Gastroesophageal sphincter (tissue), 4 donors: Measurements from ENCODE around the gene TMEM217. TPM values are rescaled to one million over a fixed set of nuclear protein-coding genes. Genes with fewer than 3 reads are reported as not detected.

ENCODE experiments used
- ATAC-seq: fragments of 150-250 bp; one replicate; pipeline ENCODE4 v1.9.1; 2016; ENCODE audit warnings: mild to moderate bottlenecking, moderate library complexity
- H3K27ac ChIP-seq, 4 donors: fragments of 200-600 bp; sonication (generic) in 3 of 4; 1 replicate in 3 of 4; 2 replicates in 1 of 4; pipeline ENCODE4 v1.5.1; 2016 to 2019
- H3K27me3 ChIP-seq: fragments of 200-600 bp; sonication (generic); one replicate; pipeline ENCODE4 v1.5.1; 2019
- H3K36me3 ChIP-seq, 2 donors: fragments of 200-600 bp; sonication (generic); one replicate each; pipeline ENCODE4 v1.5.1; 2019; ENCODE audit warnings: control low read depth in 1 of 2
- H3K4me1 ChIP-seq, 3 donors: fragments of 200-600 bp; sonication (generic); 1 replicate in 2 of 3; 2 replicates in 1 of 3; pipeline ENCODE4 v1.5.1; 2016 to 2019; ENCODE audit warnings: control low read depth in 2 of 3
- H3K4me3 ChIP-seq, 2 donors: fragments of 200-600 bp; sonication (generic); one replicate each; pipeline ENCODE4 v1.5.1; 2019; ENCODE audit warnings: mild to moderate bottlenecking in 1 of 2, moderate library complexity in 1 of 2
- H3K9me3 ChIP-seq, 3 donors: fragments of 200-600 bp; sonication (generic); one replicate each; pipeline ENCODE4 v1.5.1; 2017 to 2019; ENCODE audit warnings: control low read depth in 2 of 3
- EP300 ChIP-seq: sonication (generic); formaldehyde crosslinking; IDR thresholded peaks from one replicate; pipeline ENCODE4 v1.6.1; 2017; ENCODE audit warnings: antibody characterized with exemption, mild to moderate bottlenecking
- POLR2A ChIP-seq, 2 donors: fragments of 450-650 bp; IDR thresholded peaks; one replicate each; pipeline ENCODE4 v1.6.1; 2017; ENCODE audit warnings: antibody characterized with exemption in 2 of 2, mild to moderate bottlenecking in 2 of 2, moderate library complexity in 1 of 2
- POLR2AphosphoS5 ChIP-seq: sonication (generic); formaldehyde crosslinking; IDR thresholded peaks from one replicate; pipeline ENCODE4 v1.6.1; 2017; ENCODE audit warnings: antibody characterized with exemption
- WGBS, 2 donors: methylation state at CpG; one replicate each; pipeline ENCODE4 v1.1.5; 2018; ENCODE audit warnings: low coverage in 1 of 2; 5-methylcytosine and 5-hydroxymethylcytosine counted together
- total RNA-seq, 4 donors: library from RNA; depleted of rRNA; stranded (reverse); fragments of >200 nt; gene quantifications; one replicate each; pipeline ENCODE4 v1.1.0, GENCODE V29; 2016
- TF ChIP-seq, protein P1 (sequence below), 4 experiments: fragments of 200-600 bp in 2 of 4; fragments of 450-650 bp in 2 of 4; sonication (generic) in 1 of 4; IDR thresholded peaks; one replicate each; pipeline ENCODE4 v1.5.1; 2017 to 2019; ENCODE audit warnings: antibody characterized with exemption in 4 of 4, mild to moderate bottlenecking in 2 of 4, moderate library complexity in 2 of 4

The TMEM217 gene
- total RNA-seq, 4 donors from 2014 or later = 0.40 TPM; not detected in 3

DNA sequence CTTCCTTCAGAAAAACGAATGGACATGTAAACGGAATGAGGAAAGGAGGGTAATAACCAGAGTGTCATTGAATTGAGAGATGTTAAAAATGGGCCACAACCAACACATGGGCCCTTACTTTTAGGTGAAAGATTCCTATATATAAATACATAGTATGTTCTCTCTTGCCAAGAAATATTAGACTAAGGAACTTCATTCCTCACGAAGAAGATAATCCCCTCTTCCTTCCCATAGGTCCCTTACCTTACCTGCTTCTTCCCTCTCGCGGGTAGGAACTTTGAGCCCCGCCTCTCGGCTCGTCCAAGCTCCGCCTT lies 667 bp downstream of the TMEM217 start:
- TF ChIP-seq, protein P1, sequence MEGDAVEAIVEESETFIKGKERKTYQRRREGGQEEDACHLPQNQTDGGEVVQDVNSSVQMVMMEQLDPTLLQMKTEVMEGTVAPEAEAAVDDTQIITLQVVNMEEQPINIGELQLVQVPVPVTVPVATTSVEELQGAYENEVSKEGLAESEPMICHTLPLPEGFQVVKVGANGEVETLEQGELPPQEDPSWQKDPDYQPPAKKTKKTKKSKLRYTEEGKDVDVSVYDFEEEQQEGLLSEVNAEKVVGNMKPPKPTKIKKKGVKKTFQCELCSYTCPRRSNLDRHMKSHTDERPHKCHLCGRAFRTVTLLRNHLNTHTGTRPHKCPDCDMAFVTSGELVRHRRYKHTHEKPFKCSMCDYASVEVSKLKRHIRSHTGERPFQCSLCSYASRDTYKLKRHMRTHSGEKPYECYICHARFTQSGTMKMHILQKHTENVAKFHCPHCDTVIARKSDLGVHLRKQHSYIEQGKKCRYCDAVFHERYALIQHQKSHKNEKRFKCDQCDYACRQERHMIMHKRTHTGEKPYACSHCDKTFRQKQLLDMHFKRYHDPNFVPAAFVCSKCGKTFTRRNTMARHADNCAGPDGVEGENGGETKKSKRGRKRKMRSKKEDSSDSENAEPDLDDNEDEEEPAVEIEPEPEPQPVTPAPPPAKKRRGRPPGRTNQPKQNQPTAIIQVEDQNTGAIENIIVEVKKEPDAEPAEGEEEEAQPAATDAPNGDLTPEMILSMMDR (IDR thresholded peaks at IDR 0.05) = no peak
- TF ChIP-seq POLR2AphosphoS5 = no peak
- TF ChIP-seq POLR2A (IDR thresholded peaks at IDR 0.05) = no peak
- TF ChIP-seq EP300 = no peak
- Histone ChIP-seq H3K27me3 (peaks cover 4% of the 10 kb centered on the region), H3K4me1 (peaks cover 2 to 28% (median 7%) of the 10 kb centered on the region in 3 donors), H3K36me3 (no peaks in the 10 kb centered on the region), H3K27ac (peak overlapping the region in 2 of 4 donors; percentile 72 to 89), H3K4me3 (peak overlapping the region; percentile 8 to 60), H3K9me3 (no peaks in the 10 kb centered on the region)
- 0% methylated on average over 3 to 9 of the region's 9 CpGs for WGBS, 2 donors
- no peak for ATAC-seq

DNA sequence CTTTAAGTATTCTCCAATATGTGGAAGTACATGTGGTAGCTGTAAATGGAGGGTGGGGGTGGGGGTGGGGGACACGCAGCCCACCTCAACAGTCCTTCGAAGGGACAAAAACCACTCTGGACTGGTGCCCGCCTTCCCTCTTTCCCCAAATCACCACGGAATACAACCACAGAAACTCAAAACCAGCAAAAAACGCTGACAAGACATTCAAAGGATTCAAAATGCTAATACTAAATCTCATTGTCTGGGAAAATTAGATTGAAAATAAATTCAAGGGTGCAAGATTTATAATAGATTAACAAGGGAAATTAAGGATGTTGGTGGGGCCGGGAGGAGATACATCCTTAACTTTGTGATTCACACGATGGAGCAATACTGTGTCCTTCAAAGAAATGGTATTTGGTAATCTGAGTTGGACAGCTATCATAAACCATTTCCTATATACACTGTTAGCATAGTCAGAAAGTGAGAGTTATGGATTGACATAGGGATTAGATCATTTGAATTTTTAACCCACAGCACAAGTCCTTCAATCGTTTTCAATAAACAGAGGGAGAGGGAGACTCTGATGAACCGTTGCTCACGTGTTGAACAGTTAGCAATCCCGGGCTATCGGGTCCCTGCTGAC lies 1.1 kb downstream of the TMEM217 start:
- TF ChIP-seq, protein P1 (IDR thresholded peaks at IDR 0.05) = no peak
- TF ChIP-seq POLR2A (IDR thresholded peaks at IDR 0.05) (no peak), POLR2AphosphoS5 (no peak), EP300 (no peak)
- Histone ChIP-seq H3K27ac (peak overlapping the region in 1 of 4 donors; percentile 89), H3K4me1 (peaks cover 2 to 28% (median 7%) of the 10 kb centered on the region in 3 donors), H3K4me3 (peak overlapping the region in 1 of 2 donors; percentile 60), H3K9me3 (no peaks in the 10 kb centered on the region), H3K27me3 (peaks cover 4% of the 10 kb centered on the region), H3K36me3 (no peaks in the 10 kb centered on the region)
- 41 to 53% methylated on average over 9 to 12 of the region's 12 CpGs for WGBS, 2 donors
- peak; percentile 52 for ATAC-seq

DNA sequence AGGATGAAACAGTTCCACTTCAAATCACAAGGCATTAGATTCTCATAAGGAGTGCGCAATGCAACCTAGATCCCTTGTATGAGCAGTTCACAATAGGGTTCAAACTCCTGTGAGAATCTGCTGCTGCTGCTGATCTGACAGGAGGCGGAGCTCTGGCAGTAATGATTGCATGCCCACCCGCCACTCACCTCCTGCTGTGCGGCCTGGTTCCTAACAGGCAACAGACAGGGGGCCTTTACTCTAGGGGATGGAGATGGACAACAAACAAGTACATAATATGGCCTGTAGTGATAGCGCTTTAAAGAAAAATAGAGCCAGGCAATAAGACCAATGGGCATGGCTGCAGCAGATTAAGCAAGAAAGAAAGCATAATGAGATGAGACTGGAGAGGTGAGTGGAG lies 3.1 kb downstream of the TMEM217 start:
- 82 to 90% methylated on average over 4 to 5 of the region's 5 CpGs for WGBS, 2 donors
- no peaks in the 10 kb centered on the region for H3K9me3 ChIP-seq
- H3K4me3 ChIP-seq = no peak overlapping the region
- H3K36me3 ChIP-seq = no peaks in the 10 kb centered on the region
- no peak for ATAC-seq
- peaks cover 2 to 26% (median 7%) of the 10 kb centered on the region in 3 donors for H3K4me1 ChIP-seq
- TF ChIP-seq, protein P1 (IDR thresholded peaks at IDR 0.05) = no peak
- TF ChIP-seq POLR2A (IDR thresholded peaks at IDR 0.05) (no peak), POLR2AphosphoS5 (no peak), EP300 (no peak)
- no peak overlapping the region for H3K27ac ChIP-seq
- peaks cover 4% of the 10 kb centered on the region for H3K27me3 ChIP-seq

DNA sequence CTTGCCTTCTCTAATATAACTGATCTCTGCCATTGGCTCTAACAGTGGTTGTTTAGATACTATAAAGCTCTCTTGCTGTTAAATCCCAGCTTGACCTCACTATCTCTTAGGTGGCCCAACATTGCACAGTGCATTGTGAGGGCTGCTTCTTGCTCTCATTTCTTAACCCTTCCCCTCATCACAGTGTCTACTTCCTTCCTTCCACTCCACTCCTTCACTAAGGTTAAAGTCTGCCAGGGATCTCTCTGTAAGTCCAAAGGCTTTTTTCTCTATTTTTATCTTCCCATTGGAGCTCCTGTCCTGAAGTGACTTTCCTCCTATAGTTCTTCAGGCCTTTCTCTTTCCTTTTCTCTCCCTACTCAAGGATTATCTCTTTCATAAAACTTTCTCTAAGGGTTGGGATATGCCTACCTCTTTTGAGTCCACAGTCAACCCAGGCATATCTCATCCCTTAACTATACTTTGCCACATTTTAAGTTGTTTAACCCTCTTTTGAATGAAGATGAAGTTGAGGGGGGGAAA lies 4.4 kb downstream of the TMEM217 start:
- no peak for ATAC-seq
- TF ChIP-seq, protein P1 (IDR thresholded peaks at IDR 0.05) = no peak
- TF ChIP-seq POLR2AphosphoS5 (no peak), POLR2A (IDR thresholded peaks at IDR 0.05) (no peak)
- Histone ChIP-seq H3K36me3 (no peaks in the 10 kb centered on the region), H3K4me3 (no peak overlapping the region), H3K4me1 (peaks cover 2 to 12% (median 3%) of the 10 kb centered on the region in 3 donors), H3K27ac (no peak overlapping the region), H3K9me3 (no peaks in the 10 kb centered on the region), H3K27me3 (peaks cover 4% of the 10 kb centered on the region)

DNA sequence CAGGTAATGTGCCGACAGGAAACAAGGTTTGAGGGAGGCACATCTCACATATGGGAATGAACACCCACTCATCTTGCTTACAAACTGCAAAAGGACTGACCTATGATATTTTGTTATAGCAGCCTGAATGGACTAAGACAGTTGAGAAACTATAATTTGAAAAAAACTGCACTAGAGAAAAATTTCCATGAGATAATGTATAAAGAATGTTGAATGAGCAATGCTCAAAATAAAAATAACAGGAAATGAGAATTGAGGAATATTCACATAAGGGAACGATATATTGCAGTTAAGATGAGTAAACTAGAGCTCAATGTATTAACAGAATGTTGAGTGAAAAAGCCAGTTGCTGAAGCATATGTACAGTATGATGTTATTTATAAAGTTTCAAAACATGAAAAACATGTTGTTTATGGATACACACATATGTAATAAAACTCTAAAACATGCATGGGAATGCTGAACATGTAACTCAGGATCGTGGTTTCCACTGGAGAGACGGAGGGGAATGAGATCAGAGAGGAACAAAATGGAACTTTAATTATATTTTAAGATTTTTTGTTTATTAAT lies 6.6 kb downstream of the TMEM217 start:
- ATAC-seq = no peak
- TF ChIP-seq, protein P1 (IDR thresholded peaks at IDR 0.05) = no peak
- TF ChIP-seq POLR2AphosphoS5 = no peak
- TF ChIP-seq EP300 = no peak
- TF ChIP-seq POLR2A (IDR thresholded peaks at IDR 0.05) = no peak

More for the DNA sequence above, 6.6 kb downstream of the TMEM217 start:
- WGBS, 2 donors = 64 to 76% methylated on average over 3 to 4 of the region's 4 CpGs
- no peak overlapping the region for H3K4me3 ChIP-seq
- H3K9me3 ChIP-seq = no peaks in the 10 kb centered on the region
- H3K27me3 ChIP-seq = peaks cover 4% of the 10 kb centered on the region
- H3K36me3 ChIP-seq = no peaks in the 10 kb centered on the region
- no peak overlapping the region for H3K27ac ChIP-seq
- H3K4me1 ChIP-seq = no peaks in the 10 kb centered on the region
